GM12873 (cell line): Measurements from ENCODE around the gene LCN15.

Experiments
- TF ChIP-seq, protein P1 (sequence below): IDR thresholded peaks from 2 replicates; pipeline ENCODE4 v1.5.1; 2012; ENCODE audit warnings: low read depth, mild to moderate bottlenecking, moderate library complexity, low read length, control low read depth; ENCODE audit not compliant: insufficient read depth; ENCODE audit errors: missing control alignments

Gene LCN15

DNA sequence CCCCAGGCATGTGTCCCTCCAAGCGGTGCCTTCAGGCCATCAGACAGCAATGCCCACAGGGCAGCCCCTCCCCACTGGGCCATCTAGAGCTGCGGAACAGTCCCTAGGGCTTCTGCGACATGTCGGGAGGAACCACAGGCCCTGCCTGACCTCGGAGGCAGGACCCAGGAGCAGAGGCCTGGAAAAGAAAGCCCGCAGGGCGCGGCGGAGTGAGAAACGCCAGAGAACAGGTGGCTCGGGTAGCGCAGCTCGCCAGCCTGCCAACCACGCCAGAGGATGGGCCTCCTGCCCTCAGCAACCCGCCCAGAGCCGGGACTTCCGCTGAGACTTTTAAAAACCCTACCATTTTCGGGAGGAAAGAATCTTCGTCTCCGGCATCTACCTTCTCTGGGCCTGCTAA, 7.0 kb downstream of the LCN15 start:
- TF ChIP-seq, protein P1, sequence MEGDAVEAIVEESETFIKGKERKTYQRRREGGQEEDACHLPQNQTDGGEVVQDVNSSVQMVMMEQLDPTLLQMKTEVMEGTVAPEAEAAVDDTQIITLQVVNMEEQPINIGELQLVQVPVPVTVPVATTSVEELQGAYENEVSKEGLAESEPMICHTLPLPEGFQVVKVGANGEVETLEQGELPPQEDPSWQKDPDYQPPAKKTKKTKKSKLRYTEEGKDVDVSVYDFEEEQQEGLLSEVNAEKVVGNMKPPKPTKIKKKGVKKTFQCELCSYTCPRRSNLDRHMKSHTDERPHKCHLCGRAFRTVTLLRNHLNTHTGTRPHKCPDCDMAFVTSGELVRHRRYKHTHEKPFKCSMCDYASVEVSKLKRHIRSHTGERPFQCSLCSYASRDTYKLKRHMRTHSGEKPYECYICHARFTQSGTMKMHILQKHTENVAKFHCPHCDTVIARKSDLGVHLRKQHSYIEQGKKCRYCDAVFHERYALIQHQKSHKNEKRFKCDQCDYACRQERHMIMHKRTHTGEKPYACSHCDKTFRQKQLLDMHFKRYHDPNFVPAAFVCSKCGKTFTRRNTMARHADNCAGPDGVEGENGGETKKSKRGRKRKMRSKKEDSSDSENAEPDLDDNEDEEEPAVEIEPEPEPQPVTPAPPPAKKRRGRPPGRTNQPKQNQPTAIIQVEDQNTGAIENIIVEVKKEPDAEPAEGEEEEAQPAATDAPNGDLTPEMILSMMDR: no peak

GRCh38 chr9:136756836-136757235, 7.5 kb downstream of the LCN15 start:
- TF ChIP-seq, protein P1: no peak

GRCh38 chr9:136756134-136756438, 8.2 kb downstream of the LCN15 start:
- TF ChIP-seq, protein P1: no peak

GRCh38 chr9:136754626-136755301, 9.6 kb downstream of the LCN15 start:
- TF ChIP-seq, protein P1: no peak

- TF ChIP-seq, protein P1: no peak
These were observed 10.2 kb downstream of the LCN15 start for GRCh38 chr9:136754059-136754572.

DNA sequence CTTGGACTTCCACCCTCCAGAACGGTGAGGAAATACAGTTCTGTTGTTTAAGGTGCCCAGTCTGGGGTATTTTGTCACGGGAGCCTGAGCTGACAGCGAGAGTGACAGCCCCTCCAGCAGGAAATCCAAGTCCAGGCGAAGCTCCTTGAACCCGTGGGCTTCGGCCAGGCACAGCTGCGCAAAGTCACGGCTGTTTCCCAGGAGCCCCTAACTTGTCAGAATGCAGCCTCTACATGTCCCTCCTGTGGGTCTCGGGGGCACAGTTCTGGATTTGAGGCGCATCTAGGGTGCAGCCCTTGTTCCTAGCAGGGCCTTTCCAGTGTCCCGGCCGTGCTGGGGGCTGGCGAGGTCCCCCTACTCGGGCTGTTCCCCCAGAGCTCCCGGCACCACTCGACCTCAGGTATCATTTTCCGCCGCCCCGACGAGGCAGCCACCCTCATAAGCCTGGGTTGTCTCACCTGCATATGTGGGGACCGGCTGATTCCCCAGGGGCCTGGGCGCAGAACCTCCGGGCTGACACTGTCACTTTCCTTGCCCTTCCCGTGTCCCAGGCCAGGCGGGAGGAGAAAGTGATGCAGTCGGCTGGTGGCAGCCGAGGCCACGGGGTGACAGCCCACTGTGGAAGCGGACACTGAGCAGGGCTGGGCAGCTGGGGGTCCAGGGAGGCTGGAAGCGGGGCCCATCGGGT, 10.8 kb downstream of the LCN15 start:
- TF ChIP-seq, protein P1: no peak

DNA sequence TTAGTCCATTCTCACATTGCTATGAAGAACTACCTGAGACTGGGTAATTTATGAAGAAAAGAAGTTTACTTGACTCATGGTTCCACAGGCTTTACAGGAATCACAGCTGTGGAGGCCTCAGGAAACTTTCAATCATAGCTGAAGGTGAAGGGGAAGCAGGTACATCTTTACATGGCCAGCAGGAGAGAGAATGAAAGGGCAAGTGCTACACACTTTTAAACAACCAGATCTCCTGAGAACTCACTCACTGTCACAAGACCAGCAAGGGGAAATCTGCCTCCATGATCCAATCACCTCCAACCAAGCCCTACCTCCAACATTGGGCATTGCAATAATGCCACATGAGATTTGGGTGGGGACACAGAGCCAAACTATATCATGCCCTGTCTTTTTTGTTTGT, 12.5 kb downstream of the LCN15 start:
- TF ChIP-seq, protein P1: no peak
